K562 (cell line): ENCODE measurements around the gene HMGB2. TPM values are rescaled to one million over a fixed set of nuclear protein-coding genes. Genes with fewer than 3 reads are reported as not detected.

Source experiments
- CREB5 ChIP-seq: fragments of 250-450 bp; sonication (Bioruptor Pico); IDR thresholded peaks from 2 replicates; pipeline ENCODE4 v1.5.0; 2020; ENCODE audit warnings: mild to moderate bottlenecking
- ELF1 ChIP-seq: fragments of 200-800 bp; sonication (Bioruptor generic); IDR thresholded peaks from 2 replicates; pipeline ENCODE4 v1.6.1; 2016; ENCODE audit warnings: missing genetic modification characterization, missing compliant biosample characterization
- GTF2E2 ChIP-seq: fragments of 200-800 bp; sonication (Bioruptor generic); IDR thresholded peaks from 2 replicates; pipeline ENCODE4 v1.6.1; 2016; ENCODE audit warnings: missing genetic modification characterization, missing compliant biosample characterization
- HDAC1 ChIP-seq, 2 experiments: fragments of 450-650 bp; IDR thresholded peaks; 2 replicates each; pipeline ENCODE4 v1.6.1; 2016 to 2017; ENCODE audit warnings: inconsistent platforms in 1 of 2, mild to moderate bottlenecking in 1 of 2, moderate library complexity in 1 of 2
- L3MBTL2 ChIP-seq: fragments of 450-650 bp; IDR thresholded peaks from 2 replicates; pipeline ENCODE4 v1.6.1; 2016; ENCODE audit warnings: mild to moderate bottlenecking, moderate library complexity
- MNT ChIP-seq, 2 experiments: fragments of 450-650 bp; conservative IDR thresholded peaks; 2 replicates each; pipeline ENCODE4 v1.6.1; 2017; ENCODE audit warnings: mild to moderate bottlenecking in 2 of 2, moderate library complexity in 2 of 2
- MTA2 ChIP-seq: fragments of 450-650 bp; IDR thresholded peaks from 2 replicates; pipeline ENCODE4 v1.6.1; 2016; ENCODE audit warnings: low read depth
- MTA3 ChIP-seq: fragments of 450-650 bp; formaldehyde crosslinking; IDR thresholded peaks from 2 replicates; pipeline ENCODE4 v1.6.1; 2017; ENCODE audit warnings: mild to moderate bottlenecking, borderline replicate concordance
- RFX5 ChIP-seq: IDR thresholded peaks from 2 replicates; pipeline ENCODE4 v1.6.1; 2011; ENCODE audit warnings: low read depth, mild to moderate bottlenecking, improper control_type of control experiment, low read length
- SPI1 ChIP-seq: IDR thresholded peaks from 2 replicates; pipeline ENCODE4 v1.6.1; 2011; ENCODE audit warnings: low read depth, low read length, control low read depth, borderline replicate concordance
- THAP12 ChIP-seq: fragments of 250-450 bp; sonication (Bioruptor Pico); IDR thresholded peaks from 2 replicates; pipeline ENCODE4 v1.9.0; 2021; ENCODE audit warnings: mild to moderate bottlenecking, inconsistent platforms
- ZBTB11 ChIP-seq, 3 experiments: fragments of 200-800 bp in 1 of 3; fragments of 250-450 bp in 1 of 3; fragments of 450-650 bp in 1 of 3; sonication (Bioruptor Pico) in 1 of 3; sonication (Bioruptor generic) in 1 of 3; formaldehyde crosslinking in 1 of 3; IDR thresholded peaks; 2 replicates each; pipeline versions ENCODE4 v1.6.1 to v1.8.0; 2016 to 2022; ENCODE audit warnings: mild to moderate bottlenecking in 2 of 3, missing genetic modification characterization in 2 of 3, missing compliant biosample characterization in 1 of 3, moderate library complexity in 1 of 3
- ZBTB5 ChIP-seq: fragments of 450-650 bp; IDR thresholded peaks from 2 replicates; pipeline ENCODE4 v1.6.1; 2017; ENCODE audit warnings: antibody characterized with exemption
- ZNF311 ChIP-seq: fragments of 250-450 bp; sonication (Bioruptor Pico); IDR thresholded peaks from 2 replicates; pipeline ENCODE4 v1.4.0; 2020; ENCODE audit warnings: mild to moderate bottlenecking, moderate library complexity
- ZNF707 ChIP-seq: fragments of 250-450 bp; sonication (Bioruptor Pico); conservative IDR thresholded peaks from 2 replicates; pipeline ENCODE4 v1.8.0; 2022; ENCODE audit warnings: inconsistent platforms, mild to moderate bottlenecking, moderate library complexity
- polyA plus RNA-seq, 8 experiments: library from polyadenylated mRNA; depleted of rRNA in 4 of 8; stranded (reverse) in 5 of 8; unstranded in 3 of 8; fragments of >200 nt; fragmentation: Nextera tagmentation in 2 of 8; fragmentation: Illumina TruSeq in 1 of 8; extraction: Ambion mirVana in 2 of 8; extraction: Trizol in 1 of 8; gene quantifications; 2 replicates each; pipeline versions ENCODE4 v1.2.1 to v1.2.3, GENCODE V29; 2011 to 2014; ENCODE audit warnings: inconsistent platforms in 1 of 8, missing spikeins in 1 of 8
- total RNA-seq, 7 experiments: library from RNA; depleted of rRNA in 6 of 7; stranded (reverse); fragments of >200 nt in 6 of 7; fragmentation: Illumina TruSeq in 2 of 7; extraction: Trizol in 2 of 7; gene quantifications; 2 replicates each; pipeline versions ENCODE4 v1.2.1 to v1.2.3, GENCODE V29; 2011 to 2021; ENCODE audit warnings: low replicate concordance in 1 of 7

HMGB2 gene
- total and polyA plus RNA-seq, 9 of the 15 experiments (the other 6 are each of a cell fraction or from before 2014, with no cell fraction given) = 309 to 822 (median 626) TPM

- TF ChIP-seq ZBTB5 (no peak), SPI1 (peak; percentile 93), MTA2 (peak; percentile 34; the same call in 1 of the 2 replicates), HDAC1 (IDR thresholded peaks at IDR 0.05) (peak in 1 of 2 experiments; percentile 73; a peak in 2 of 4 replicates), ELF1 (tag) (no peak), ZNF707 (no peak), ZBTB11 (CRISPR knock-in tag; IDR thresholded peaks at IDR 0.05) (no peak), L3MBTL2 (peak; percentile 71), THAP12 (no peak), RFX5 (peak; percentile 55; the same call in 1 of the 2 replicates), GTF2E2 (tag) (no peak), CREB5 (CRISPR knock-in tag) (no peak), MNT (conservative IDR thresholded peaks at IDR 0.05) (peak; percentile 33 to 76; a peak in 1 of 4 replicates), MTA3 (no peak), ZNF311 (CRISPR knock-in tag) (no peak)
Measured at GRCh38 chr4:173281406-173282255, 52.5 kb downstream of the HMGB2 start (continued).
